Vagina (tissue), 2 donors: ENCODE measurements around the gene FAM163B. TPM values are rescaled to one million over a fixed set of nuclear protein-coding genes. Genes with fewer than 3 reads are reported as not detected.
A peak's percentile ranks its signal among the peaks of the same experiment; 100 is the strongest.

Experiments used
- DNase-seq, 2 donors: peaks; one replicate each; pipeline ENCODE4 v3.0.0-alpha.2; 2017; ENCODE audit errors: extremely low spot score in 2 of 2
- H3K27ac ChIP-seq: fragments of 200-600 bp; sonication (generic); one replicate; pipeline ENCODE4 v1.5.1; 2019
- H3K27me3 ChIP-seq: fragments of 200-600 bp; sonication (generic); one replicate; pipeline ENCODE4 v1.5.1; 2019
- H3K36me3 ChIP-seq, 2 donors: fragments of 200-600 bp; sonication (generic); one replicate each; pipeline ENCODE4 v1.5.1; 2017 to 2019
- H3K4me1 ChIP-seq: fragments of 200-600 bp; sonication (generic); one replicate; pipeline ENCODE4 v1.5.1; 2019
- H3K4me3 ChIP-seq, 2 donors: fragments of 200-600 bp; sonication (generic); 1 replicate in 1 of 2; 2 replicates in 1 of 2; pipeline ENCODE4 v1.5.1; 2016 to 2019
- H3K9me3 ChIP-seq: fragments of 200-600 bp; sonication (generic); one replicate; pipeline ENCODE4 v1.5.1; 2019
- CTCF ChIP-seq, 3 experiments: fragments of 450-650 bp in 2 of 3; fragments of 200-600 bp in 1 of 3; sonication (generic) in 1 of 3; IDR thresholded peaks; one replicate each; pipeline ENCODE4 v1.5.1; 2017 to 2019; ENCODE audit warnings: antibody characterized with exemption in 3 of 3, mild to moderate bottlenecking in 2 of 3, moderate library complexity in 2 of 3
- POLR2A ChIP-seq, 2 donors: fragments of 450-650 bp; IDR thresholded peaks; one replicate each; pipeline ENCODE4 v1.6.1; 2017; ENCODE audit warnings: antibody characterized with exemption in 2 of 2, mild to moderate bottlenecking in 2 of 2, moderate library complexity in 2 of 2
- POLR2AphosphoS5 ChIP-seq, 2 donors: sonication (generic); formaldehyde crosslinking; IDR thresholded peaks; one replicate each; pipeline ENCODE4 v1.9.0; 2017; ENCODE audit warnings: antibody characterized with exemption in 2 of 2, mild to moderate bottlenecking in 2 of 2, low read depth in 1 of 2; ENCODE audit not compliant: insufficient read depth in 1 of 2
- intact Hi-C: fragments of 100-400 bp; cut with DNase I; formaldehyde crosslinking; loops from one replicate; pipeline ENCODE4 v1.15.1; 2023
- total RNA-seq: library from RNA; depleted of rRNA; stranded (reverse); fragments of >200 nt; gene quantifications from one replicate; pipeline ENCODE4 v1.2.3, GENCODE V29; 2016

The FAM163B gene
- total RNA-seq, 1 donor from 2014 or later = not detected

DNA sequence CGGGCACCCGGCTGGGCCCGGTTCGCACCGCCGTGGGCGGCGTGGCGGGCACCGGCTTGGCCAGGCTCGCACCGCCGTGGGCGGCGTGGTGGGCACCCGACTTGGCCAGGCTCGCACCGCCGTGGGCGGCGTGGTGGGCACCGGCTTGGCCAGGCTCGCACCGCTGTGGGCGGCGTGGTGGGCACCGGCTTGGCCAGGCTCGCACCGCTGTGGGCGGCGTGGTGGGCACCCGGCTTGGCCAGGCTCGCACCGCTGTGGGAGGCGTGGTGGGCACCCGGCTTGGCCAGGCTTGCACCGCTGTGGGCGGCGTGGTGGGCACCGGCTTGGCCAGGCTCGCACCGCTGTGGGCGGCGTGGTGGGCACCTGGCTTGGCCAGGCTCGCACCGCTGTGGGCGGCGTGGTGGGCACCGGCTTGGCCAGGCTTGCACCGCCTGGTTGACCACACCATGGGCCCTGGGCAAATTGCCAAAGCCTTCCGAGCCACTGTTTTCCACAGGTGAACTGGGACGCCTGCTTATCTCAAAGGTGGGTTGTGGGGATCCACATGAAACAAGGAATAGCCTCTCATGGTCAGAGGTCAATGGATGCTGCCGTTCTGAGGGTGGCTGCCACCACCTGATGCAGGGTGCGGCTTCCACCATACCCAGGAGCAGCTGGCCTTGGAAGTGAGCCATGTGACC lies 46.4 kb downstream of the FAM163B start:
- DNase-seq = no peak
- Histone ChIP-seq H3K4me1 (peaks cover 7% of the 10 kb centered on the region), H3K9me3 (no peaks in the 10 kb centered on the region), H3K36me3 (no peaks in the 10 kb centered on the region), H3K4me3 (no peak overlapping the region), H3K27me3 (no peaks in the 10 kb centered on the region), H3K27ac (no peak overlapping the region)
- intact Hi-C loops = no loop called here
- TF ChIP-seq CTCF (IDR thresholded peaks at IDR 0.05) = no peak
- no peak for TF ChIP-seq POLR2AphosphoS5 (IDR thresholded peaks at IDR 0.05; ENCODE audit: insufficient read depth in 1 of 2, low read depth in 1 of 2)
- TF ChIP-seq POLR2A (IDR thresholded peaks at IDR 0.05) = no peak

DNA sequence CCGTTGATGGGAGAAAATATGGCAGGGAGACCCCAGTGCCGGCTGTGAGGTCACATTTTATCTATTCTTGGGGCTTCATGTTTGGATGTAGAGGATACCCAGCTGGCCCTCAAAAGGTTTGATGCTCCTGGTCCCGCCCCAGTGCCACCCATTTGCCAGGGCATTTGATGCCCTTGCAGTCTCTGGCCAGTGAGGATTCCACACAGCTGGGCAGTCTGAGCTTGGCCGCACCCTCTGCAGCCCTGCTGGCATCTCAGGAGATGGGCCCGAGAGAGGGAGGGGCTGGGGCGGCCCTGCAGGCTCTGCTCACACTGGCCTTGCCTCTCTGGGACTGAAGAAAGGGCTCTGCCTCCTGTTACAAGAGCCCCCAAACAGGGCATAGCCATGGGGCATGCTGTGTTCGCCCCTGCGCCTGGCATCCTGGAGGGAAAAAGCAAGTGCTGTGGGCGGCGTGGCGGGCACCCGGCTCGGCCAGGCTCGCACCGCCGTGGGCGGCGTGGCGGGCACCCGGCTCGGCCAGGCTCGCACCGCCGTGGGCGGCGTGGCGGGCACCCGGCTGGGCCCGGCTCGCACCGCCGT lies 47.1 kb downstream of the FAM163B start:
- no peaks in the 10 kb centered on the region for H3K36me3 ChIP-seq
- intact Hi-C loops = no loop called here
- H3K27ac ChIP-seq = no peak overlapping the region
- no peak for TF ChIP-seq CTCF (IDR thresholded peaks at IDR 0.05)
- no peak for TF ChIP-seq POLR2AphosphoS5 (IDR thresholded peaks at IDR 0.05; ENCODE audit: insufficient read depth in 1 of 2, low read depth in 1 of 2)
- TF ChIP-seq POLR2A (IDR thresholded peaks at IDR 0.05) = no peak
- no peaks in the 10 kb centered on the region for H3K27me3 ChIP-seq
- peaks cover 7% of the 10 kb centered on the region for H3K4me1 ChIP-seq
- no peaks in the 10 kb centered on the region for H3K9me3 ChIP-seq
- DNase-seq = no peak
- H3K4me3 ChIP-seq = no peak overlapping the region

DNA sequence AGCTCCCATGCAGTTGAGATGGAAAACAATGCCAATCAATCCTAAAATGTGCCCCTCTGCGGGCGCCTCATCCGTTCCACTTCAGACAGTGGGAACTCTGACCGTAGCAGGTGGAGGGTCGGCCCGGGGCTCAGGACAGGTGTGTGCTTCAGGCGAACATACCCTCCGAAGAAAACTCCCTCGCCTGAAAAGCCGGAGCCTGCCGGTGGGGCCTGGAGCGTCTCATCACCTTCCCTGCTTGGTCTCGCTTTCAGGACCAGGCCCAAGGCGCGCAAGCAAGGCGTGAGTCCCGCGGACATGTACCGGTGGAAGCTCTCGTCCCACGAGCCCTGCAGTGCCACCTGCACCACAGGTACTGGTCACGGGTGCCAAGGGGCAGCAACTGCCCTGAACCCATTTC lies 48.2 kb downstream of the FAM163B start:
- H3K4me1 ChIP-seq = peaks cover 7% of the 10 kb centered on the region

DNA sequence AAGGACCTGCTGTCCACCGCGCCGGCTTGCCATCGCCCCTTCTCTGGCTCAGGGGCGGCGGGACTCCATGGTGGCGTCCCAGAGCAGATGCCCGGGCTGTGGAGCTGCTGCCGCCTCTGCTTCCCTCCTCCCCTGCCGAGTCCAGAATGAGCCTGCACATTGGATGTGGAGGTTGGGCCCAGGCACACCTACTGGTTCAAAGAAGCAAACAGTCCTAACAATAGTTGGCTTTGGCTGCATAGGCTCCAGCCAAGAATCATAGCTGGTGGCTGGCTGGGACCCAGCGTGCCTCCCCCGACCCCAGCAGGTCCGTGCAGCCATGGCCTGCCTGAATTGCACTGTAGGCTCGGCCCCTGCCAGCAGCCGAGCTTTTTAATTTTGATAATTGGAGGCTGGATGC lies 48.9 kb downstream of the FAM163B start:
- intact Hi-C loops = no loop called here
- TF ChIP-seq POLR2AphosphoS5 (IDR thresholded peaks at IDR 0.05; ENCODE audit: insufficient read depth in 1 of 2, low read depth in 1 of 2) (no peak), CTCF (IDR thresholded peaks at IDR 0.05) (no peak), POLR2A (IDR thresholded peaks at IDR 0.05) (no peak)
- Histone ChIP-seq H3K4me3 (no peak overlapping the region), H3K4me1 (peaks cover 7% of the 10 kb centered on the region), H3K27ac (no peak overlapping the region), H3K36me3 (no peaks in the 10 kb centered on the region), H3K9me3 (no peaks in the 10 kb centered on the region), H3K27me3 (no peaks in the 10 kb centered on the region)
- no peak for DNase-seq

More for the DNA sequence above, 48.2 kb downstream of the FAM163B start:
- no peaks in the 10 kb centered on the region for H3K27me3 ChIP-seq
- no peak overlapping the region for H3K4me3 ChIP-seq
- intact Hi-C loops = no loop called here
- DNase-seq = no peak
- H3K36me3 ChIP-seq = no peaks in the 10 kb centered on the region
- no peak overlapping the region for H3K27ac ChIP-seq
- H3K9me3 ChIP-seq = no peaks in the 10 kb centered on the region
- TF ChIP-seq POLR2AphosphoS5 (IDR thresholded peaks at IDR 0.05; ENCODE audit: insufficient read depth in 1 of 2, low read depth in 1 of 2) (no peak), POLR2A (IDR thresholded peaks at IDR 0.05) (no peak)

- peak overlapping the region; percentile 7 for H3K27ac ChIP-seq
- H3K4me3 ChIP-seq = no peak overlapping the region
- peaks cover 5% of the 10 kb centered on the region for H3K4me1 ChIP-seq
- H3K27me3 ChIP-seq = no peaks in the 10 kb centered on the region
- H3K9me3 ChIP-seq = no peaks in the 10 kb centered on the region
- intact Hi-C loops = no loop called here
- no peak for TF ChIP-seq POLR2AphosphoS5 (IDR thresholded peaks at IDR 0.05; ENCODE audit: insufficient read depth in 1 of 2, low read depth in 1 of 2)
- TF ChIP-seq CTCF (IDR thresholded peaks at IDR 0.05) = no peak
- TF ChIP-seq POLR2A (IDR thresholded peaks at IDR 0.05) = no peak
- DNase-seq = no peak
- H3K36me3 ChIP-seq = no peaks in the 10 kb centered on the region
These were observed 50.7 kb downstream of the FAM163B start for GRCh38 chr9:133558191-133559126.
